ENCODE results near the gene AIPL1. TPM values are rescaled to one million over a fixed set of nuclear protein-coding genes. Genes with fewer than 3 reads are reported as not detected.
A peak's percentile ranks its signal among the peaks of the same experiment; 100 is the strongest.
"Not testable (repeated sequence)": the region's sequence is repeated elsewhere in the genome, so short reads cannot be mapped to it uniquely, and the experiment has no call there.

Gene AIPL1
- not detected for total RNA-seq
- long read RNA-seq, result 0 reads

- intact Hi-C loops (cut with DNase I), result loop anchor here (5.0 kb wide), 1 partner anchor 848 kb away; no protein-coding TSS in a partner anchor
- no peak for DNase-seq (ENCODE audit: low spot score)
These were observed at the start of gene AIPL1 for GRCh38 chr17:6435051-6435450. Gene AIPL1 (minus strand): TSS chr17:6435121. CDS start chr17:6435104, 17 bp downstream.

DNA sequence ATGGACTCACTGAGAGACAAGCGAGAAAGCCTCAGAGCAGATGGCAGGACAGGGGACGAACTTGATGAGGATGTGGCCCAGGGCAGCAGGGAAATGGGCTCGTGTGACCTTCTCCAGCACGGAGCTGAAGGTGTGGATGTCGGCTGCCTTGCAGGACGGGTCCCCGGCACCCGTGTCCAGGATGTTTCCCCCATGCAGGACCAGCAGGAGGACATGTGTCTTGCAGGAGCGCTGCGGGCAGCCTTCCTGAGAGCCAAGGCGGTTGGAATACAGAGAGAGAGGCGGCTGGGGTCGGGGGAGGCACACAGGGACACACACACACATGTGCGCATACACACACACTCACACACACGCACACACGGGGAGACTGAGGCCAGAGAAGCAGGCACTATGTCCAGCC lies 48.6 kb upstream of the AIPL1 start:
- DNase-seq (ENCODE audit: low spot score), result no peak
- intact Hi-C loops (cut with DNase I), result no loop called here

- DNase-seq (ENCODE audit: low spot score); intact Hi-C loops (cut with DNase I): not testable (repeated sequence)
These were observed 47.9 kb upstream of the AIPL1 start for GRCh38 chr17:6482796-6483195.

DNA sequence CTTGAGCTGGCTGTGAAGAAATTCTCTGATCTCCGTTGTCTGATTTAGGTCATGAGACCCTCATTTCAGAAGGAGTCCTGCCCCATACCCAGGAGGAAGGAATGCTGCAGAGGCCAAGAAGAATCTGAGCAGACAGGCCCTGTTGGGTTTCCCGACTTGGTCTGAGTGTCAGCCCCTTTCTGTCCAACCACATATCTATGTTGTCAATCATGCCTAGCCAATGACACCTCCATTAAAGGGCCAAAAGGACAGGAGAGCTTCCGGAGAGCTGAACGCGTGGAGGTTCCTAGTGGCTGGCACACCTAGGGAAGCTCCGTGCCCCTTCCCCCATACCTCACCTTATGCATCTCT lies 47.2 kb upstream of the AIPL1 start:
- no peak for DNase-seq (ENCODE audit: low spot score)
- intact Hi-C loops (cut with DNase I), result no loop called here

- no peak for DNase-seq (ENCODE audit: low spot score)
- intact Hi-C loops (cut with DNase I), result no loop called here
These were observed 45.4 kb upstream of the AIPL1 start for GRCh38 chr17:6480303-6480675.

DNA sequence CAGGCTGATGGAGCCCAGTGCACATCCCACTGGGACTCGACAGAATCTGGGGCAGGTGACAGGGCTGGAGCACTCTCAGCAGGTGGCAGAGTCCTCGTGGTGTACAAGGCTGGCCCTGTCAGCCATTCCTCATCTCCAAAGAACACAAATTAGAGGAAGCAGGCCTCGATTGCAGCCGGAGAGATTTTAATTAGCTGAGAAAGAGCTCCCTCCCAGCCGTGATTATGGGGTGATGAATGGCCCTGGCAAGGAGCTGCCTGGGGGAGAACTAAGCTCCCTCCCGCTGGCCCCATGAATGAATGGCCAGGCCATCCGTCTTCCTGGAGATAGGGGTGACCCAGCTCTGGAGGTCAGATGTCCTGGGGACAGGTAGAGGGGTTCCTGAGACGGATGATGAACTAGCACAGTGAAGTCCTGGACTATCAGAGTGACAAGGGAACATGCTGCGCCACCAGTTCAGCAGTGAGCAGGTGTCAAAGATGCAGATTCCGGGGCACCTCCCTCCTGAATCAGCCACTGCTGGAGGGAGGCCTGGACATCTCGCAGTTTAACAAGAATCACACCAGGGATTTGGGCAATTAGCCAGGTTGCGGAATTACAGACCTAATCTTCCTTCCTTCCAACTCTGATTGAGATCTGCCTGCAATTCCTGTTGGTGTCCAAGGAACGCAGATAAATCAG lies 44.8 kb upstream of the AIPL1 start:
- no peak for DNase-seq (ENCODE audit: low spot score)
- intact Hi-C loops (cut with DNase I), result loop anchor here (10.0 kb wide), 1 partner anchor 75 kb away; the partner anchor contains the start of gene PITPNM3

DNA sequence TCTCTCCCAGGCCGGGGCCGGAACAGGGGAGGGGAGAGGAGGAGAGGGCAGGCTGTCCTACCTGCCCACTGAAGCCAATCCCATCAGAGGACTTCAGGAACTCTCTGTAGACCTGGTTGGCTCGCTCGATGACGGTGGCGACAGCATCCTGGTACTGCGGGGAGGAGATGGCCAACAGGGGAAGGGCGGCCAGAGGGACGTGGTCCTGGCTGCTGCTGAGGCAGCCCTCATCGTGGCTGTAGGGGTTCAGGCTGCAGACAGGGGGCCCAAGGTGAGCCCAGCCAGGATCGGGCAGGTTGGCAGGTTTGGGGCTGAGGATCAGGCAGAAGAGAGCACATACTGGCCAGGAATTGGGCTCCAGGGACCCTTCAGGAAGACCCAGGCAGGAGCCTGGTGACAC lies 43.6 kb upstream of the AIPL1 start:
- intact Hi-C loops (cut with DNase I), result loop anchor here (10.0 kb wide), 1 partner anchor 76 kb away; the partner anchor contains the start of gene PITPNM3

GRCh38 chr17:6477831-6478383 lies 43.0 kb upstream of the AIPL1 start:
- intact Hi-C loops (cut with DNase I), result loop anchor here (10.0 kb wide), 1 partner anchor 77 kb away; the partner anchor contains the start of gene PITPNM3
- DNase-seq (ENCODE audit: low spot score), result no peak

More for the DNA sequence above, 43.6 kb upstream of the AIPL1 start:
- no peak for DNase-seq (ENCODE audit: low spot score)

DNA sequence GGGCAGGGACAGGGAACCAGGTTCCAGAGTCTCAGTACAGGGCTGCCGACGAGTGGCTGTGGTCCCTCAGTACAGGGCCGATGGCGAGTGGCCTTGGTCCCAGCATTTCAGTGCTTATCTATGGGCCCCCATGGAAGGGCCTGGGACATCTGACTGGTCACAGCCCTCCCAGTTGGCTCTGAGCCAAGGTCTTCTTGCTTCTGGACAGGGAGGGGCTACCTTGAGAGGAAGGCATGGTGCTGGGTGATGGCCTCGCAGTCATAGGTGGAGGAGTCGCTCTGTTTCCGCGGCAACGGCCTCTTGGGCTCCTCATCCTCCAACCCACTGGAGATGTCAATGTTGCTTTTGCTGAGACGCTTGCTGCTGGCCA lies 41.9 kb upstream of the AIPL1 start:
- no peak for DNase-seq (ENCODE audit: low spot score)
- intact Hi-C loops (cut with DNase I), result loop anchor here (10.0 kb wide), 1 partner anchor 78 kb away; the partner anchor contains the start of gene PITPNM3

- intact Hi-C loops (cut with DNase I), result loop anchor here (10.0 kb wide), 1 partner anchor 79 kb away; the partner anchor contains the start of gene PITPNM3
- DNase-seq (ENCODE audit: low spot score), result no peak
These were observed 41.3 kb upstream of the AIPL1 start for GRCh38 chr17:6476076-6476809.

- intact Hi-C loops (cut with DNase I), result loop anchor here (10.0 kb wide), 1 partner anchor 79 kb away; the partner anchor contains the start of gene PITPNM3
These were observed 40.5 kb upstream of the AIPL1 start for GRCh38 chr17:6475411-6475810.

DNA sequence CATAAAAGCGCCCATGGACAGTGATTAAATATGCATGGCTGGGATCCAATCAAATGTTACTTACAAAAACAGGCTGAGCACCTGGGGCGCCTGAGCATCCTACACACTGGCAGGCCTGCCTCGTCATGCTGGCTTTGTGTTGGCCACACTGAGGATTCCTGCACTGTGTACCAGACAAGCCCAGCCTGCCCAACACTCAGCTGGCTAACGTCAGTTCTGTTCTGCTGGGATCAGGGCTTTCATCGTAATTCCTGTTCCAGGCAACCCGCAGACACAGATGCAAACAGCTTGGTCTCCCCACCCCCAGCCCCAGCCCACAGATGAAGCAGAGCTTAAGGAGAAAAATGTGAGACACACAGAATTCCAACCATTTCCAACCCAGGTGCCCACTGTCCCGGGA lies 40.0 kb upstream of the AIPL1 start:
- intact Hi-C loops (cut with DNase I), result loop anchor here (5.0 to 10.0 kb wide), 2 partner anchors 80 to 102 kb away; partner anchors contain the start of gene PITPNM3
- no peak for DNase-seq (ENCODE audit: low spot score)

More at GRCh38 chr17:6475411-6475810, 40.5 kb upstream of the AIPL1 start:
- no peak for DNase-seq (ENCODE audit: low spot score)

DNA sequence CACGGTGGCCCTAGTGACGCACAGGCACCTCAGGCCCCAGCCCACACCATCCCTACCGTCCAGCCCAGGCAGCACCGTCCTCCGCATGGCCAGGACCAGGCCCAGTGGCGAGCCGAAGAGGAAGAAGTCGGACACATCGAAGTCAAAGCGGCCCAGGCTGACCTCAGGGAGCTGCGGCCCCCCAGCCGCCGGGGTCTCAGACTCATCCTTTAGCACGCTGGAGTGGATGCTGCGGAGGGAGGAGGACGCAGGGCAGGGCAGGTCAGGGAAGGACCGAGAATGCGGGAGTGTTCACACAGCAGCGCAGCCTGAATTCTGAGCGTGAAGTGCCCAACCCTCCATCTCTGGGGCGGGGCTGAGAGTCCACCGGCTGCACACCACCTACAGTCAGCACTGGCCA lies 39.5 kb upstream of the AIPL1 start:
- intact Hi-C loops (cut with DNase I), result loop anchor here (5.0 to 10.0 kb wide), 2 partner anchors 80 to 103 kb away; partner anchors contain the start of gene PITPNM3
- DNase-seq (ENCODE audit: low spot score), result no peak

DNA sequence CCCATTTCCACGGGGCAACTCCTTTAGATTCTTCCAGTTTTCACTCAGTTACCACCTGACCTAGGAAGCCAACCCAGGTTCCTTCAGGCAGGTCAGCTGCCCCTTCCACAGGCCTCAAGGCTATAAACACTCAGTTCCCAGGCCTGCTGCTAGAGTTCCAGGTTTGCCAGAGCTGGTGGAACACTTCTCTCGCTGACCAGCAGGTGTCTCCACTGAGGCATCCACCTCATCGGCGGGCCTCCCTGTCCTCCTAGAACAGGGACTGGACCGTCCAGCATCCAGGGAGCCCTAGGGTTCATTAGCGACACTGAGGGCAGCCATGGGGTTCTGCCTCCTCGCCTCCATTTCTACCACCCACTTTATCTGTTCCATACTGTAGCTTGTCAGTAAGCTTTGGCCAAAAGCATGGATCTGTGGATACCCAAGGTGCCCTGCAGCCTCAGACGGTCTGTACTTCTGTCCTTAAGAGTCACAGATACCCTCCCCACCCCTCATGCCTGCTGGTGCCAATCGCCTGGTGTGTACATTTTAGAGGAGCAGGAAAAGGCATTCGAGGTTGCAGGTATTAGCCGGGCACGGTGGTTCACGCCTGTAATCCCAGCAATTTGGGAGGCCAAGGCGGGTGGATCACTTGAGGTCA lies 38.3 kb upstream of the AIPL1 start:
- intact Hi-C loops (cut with DNase I), result loop anchor here (5.0 to 10.0 kb wide), 2 partner anchors 82 to 104 kb away; partner anchors contain the start of gene PITPNM3
- DNase-seq (ENCODE audit: low spot score), result peak; percentile 84

DNA sequence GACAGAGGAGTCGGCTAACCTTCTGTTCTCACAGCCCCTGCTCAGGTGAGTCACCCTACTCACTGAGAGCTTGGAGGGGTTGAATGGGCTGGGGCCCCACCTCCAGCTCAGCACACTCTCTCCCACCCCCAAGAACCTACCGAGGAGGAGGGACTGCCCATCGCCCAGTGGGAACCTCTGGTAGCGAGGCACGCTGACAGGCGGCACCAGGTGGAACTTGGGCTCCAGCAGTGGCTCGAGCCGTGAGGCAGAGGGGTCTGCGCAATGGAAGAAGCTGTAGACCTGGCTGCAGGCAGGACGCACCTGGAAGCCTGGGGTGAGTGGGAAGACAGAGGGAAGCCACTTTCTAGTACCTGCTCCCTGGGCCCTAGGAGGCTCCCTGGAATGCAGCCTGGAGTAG lies 37.6 kb upstream of the AIPL1 start:
- intact Hi-C loops (cut with DNase I), result loop anchor here (5.0 to 10.0 kb wide), 2 partner anchors 82 to 105 kb away; partner anchors contain the start of gene PITPNM3
- no peak for DNase-seq (ENCODE audit: low spot score)

GRCh38 chr17:6471531-6472465 lies 36.9 kb upstream of the AIPL1 start:
- intact Hi-C loops (cut with DNase I), result loop anchor here (5.0 to 10.0 kb wide), 2 partner anchors 83 to 106 kb away; partner anchors contain the start of gene PITPNM3
- DNase-seq (ENCODE audit: low spot score), result no peak

DNA sequence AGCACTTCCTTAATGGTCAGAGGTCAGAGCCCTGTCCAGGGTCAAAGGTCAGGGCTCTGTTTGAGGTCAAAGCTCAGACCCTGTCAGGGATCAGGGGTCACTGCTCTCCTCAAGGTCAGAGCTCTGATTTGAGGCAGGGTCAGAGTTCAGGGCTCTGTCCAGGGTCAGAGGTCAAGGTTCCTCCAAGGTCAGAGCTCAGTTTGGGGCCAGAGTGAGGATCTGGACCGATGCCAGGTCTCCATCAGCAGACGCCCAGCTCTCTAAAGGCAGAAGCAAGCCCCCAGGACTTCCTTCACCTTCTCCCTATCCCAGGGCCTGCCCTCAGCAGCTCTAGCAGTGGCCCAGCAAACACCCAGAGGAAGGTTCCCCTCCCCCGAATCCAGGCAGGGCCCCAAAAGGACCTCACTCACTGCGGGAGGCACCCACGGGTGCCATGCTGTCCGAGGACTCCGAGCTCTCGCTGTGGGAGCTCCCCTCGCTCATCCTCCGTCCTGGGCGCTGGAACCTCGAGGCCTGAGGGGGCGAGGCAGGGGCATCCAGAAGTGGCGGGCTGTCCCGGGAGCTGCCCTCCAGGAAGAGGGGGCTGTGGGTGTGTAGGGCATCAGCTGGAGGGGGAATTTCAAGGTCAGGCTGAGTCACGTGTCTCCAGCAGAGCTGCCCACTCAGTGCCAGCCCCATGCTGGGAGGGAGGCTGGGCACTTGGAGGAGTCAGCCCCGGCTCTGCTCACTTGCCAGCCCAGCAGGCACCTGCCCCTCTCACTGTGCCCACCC lies 36.0 kb upstream of the AIPL1 start:
- intact Hi-C loops (cut with DNase I), result loop anchor here (5.0 to 10.0 kb wide), 2 partner anchors 84 to 106 kb away; partner anchors contain the start of gene PITPNM3
- no peak for DNase-seq (ENCODE audit: low spot score)
